OCI-LY3 (cell line): ENCODE data around the gene KLRK1.
"Not testable (repeated sequence)": the region's sequence is repeated elsewhere in the genome, so short reads cannot be mapped to it uniquely, and the experiment has no call there.

ENCODE experiments used
- H2AFZ ChIP-seq: fragments of 200-600, 300-600 bp; shearing (Covaris generic); 2 replicates; pipeline ENCODE4 v1.6.0; 2014; ENCODE audit warnings: antibody characterized with exemption, low read depth, low read length
- H3K27ac ChIP-seq: fragments of 200-600, 300-600 bp; sonication (generic); 2 replicates; pipeline ENCODE4 v1.5.1; 2014; ENCODE audit warnings: mild to moderate bottlenecking, low read length, moderate library complexity, mixed read lengths
- H3K27me3 ChIP-seq: fragments of 200-600, 300-600 bp; sonication (generic); 2 replicates; pipeline ENCODE4 v1.6.1; 2014; ENCODE audit warnings: low read depth, low read length, mixed read lengths
- H3K36me3 ChIP-seq: fragments of 200-600, 300-600 bp; sonication (generic); replicated peaks from 2 replicates; pipeline ENCODE3; 2014; ENCODE audit warnings: low read depth, low read length, mixed read lengths
- H3K4me1 ChIP-seq: fragments of 300-600, 200-600 bp; sonication (generic); 2 replicates; pipeline ENCODE4 v1.6.1; 2014; ENCODE audit warnings: low read length, mixed read lengths
- H3K4me2 ChIP-seq: fragments of 200-600, 300-600 bp; sonication (generic); 2 replicates; pipeline ENCODE4 v1.6.1; 2014; ENCODE audit warnings: low read length, mixed read lengths
- H3K4me3 ChIP-seq: fragments of 300-600, 200-600 bp; sonication (generic); 2 replicates; pipeline ENCODE4 v1.5.1; 2014; ENCODE audit warnings: antibody characterized with exemption, mild to moderate bottlenecking, low read length, moderate library complexity
- H3K79me2 ChIP-seq: fragments of 300-600, 200-600 bp; shearing (Covaris generic); 2 replicates; pipeline ENCODE4 v1.6.1; 2014; ENCODE audit warnings: mild to moderate bottlenecking, low read length, mixed read lengths
- H3K9ac ChIP-seq: fragments of 300-600, 200-600 bp; shearing (Covaris generic); 2 replicates; pipeline ENCODE4 v1.6.0; 2014; ENCODE audit warnings: mild to moderate bottlenecking, low read length, moderate library complexity
- H3K9me3 ChIP-seq: fragments of 200-600, 300-600 bp; shearing (Covaris generic); 2 replicates; pipeline ENCODE4 v1.6.1; 2014; ENCODE audit warnings: low read length, mixed read lengths; ENCODE audit not compliant: insufficient read depth
- H4K20me1 ChIP-seq: fragments of 200-600, 300-600 bp; sonication (generic); 2 replicates; pipeline ENCODE4 v1.6.1; 2016; ENCODE audit warnings: low read length, mixed read lengths; ENCODE audit not compliant: insufficient read depth
- EZH2phosphoT487 ChIP-seq: fragments of 200-600 bp; shearing (Covaris generic); IDR thresholded peaks from 2 replicates; pipeline ENCODE4 v1.6.1; 2018; ENCODE audit warnings: antibody characterized with exemption, mixed run types, low read depth
- TF ChIP-seq, protein P1 (sequence below): fragments of 200-600, 300-600 bp; sonication (generic); IDR thresholded peaks from 2 replicates; pipeline ENCODE4 v1.5.1; 2014; ENCODE audit warnings: antibody characterized with exemption, low read length, low read depth

Gene KLRK1

GRCh38 chr12:10389904-10390303, at the start of gene KLRK1:
KLRK1 (minus strand) TSS chr12:10390041; CDS start chr12:10388810, 1,231 bp downstream.
- Histone ChIP-seq H2AFZ (no peak within 1 kb of the TSS), H3K36me3 (no peaks in the 10 kb centered on the region), H3K4me2 (no peak within 1 kb of the TSS), H3K4me1 (peaks cover 33% of the 10 kb centered on the region), H3K9me3 (no peaks in the 10 kb centered on the region), H3K79me2 (no peaks in the 10 kb centered on the region), H3K27me3 (no peaks in the 10 kb centered on the region), H3K9ac (no peak within 1 kb of the TSS), H4K20me1 (no peaks in the 10 kb centered on the region), H3K4me3 (no peak within 1 kb of the TSS), H3K27ac (no peak within 1 kb of the TSS)
- TF ChIP-seq, protein P1, sequence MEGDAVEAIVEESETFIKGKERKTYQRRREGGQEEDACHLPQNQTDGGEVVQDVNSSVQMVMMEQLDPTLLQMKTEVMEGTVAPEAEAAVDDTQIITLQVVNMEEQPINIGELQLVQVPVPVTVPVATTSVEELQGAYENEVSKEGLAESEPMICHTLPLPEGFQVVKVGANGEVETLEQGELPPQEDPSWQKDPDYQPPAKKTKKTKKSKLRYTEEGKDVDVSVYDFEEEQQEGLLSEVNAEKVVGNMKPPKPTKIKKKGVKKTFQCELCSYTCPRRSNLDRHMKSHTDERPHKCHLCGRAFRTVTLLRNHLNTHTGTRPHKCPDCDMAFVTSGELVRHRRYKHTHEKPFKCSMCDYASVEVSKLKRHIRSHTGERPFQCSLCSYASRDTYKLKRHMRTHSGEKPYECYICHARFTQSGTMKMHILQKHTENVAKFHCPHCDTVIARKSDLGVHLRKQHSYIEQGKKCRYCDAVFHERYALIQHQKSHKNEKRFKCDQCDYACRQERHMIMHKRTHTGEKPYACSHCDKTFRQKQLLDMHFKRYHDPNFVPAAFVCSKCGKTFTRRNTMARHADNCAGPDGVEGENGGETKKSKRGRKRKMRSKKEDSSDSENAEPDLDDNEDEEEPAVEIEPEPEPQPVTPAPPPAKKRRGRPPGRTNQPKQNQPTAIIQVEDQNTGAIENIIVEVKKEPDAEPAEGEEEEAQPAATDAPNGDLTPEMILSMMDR: no peak
- no peak for TF ChIP-seq EZH2phosphoT487

- not testable (repeated sequence) for H3K9me3 ChIP-seq, H3K4me1 ChIP-seq, H3K36me3 ChIP-seq, H3K79me2 ChIP-seq, H2AFZ ChIP-seq, H3K4me2 ChIP-seq, H3K27ac ChIP-seq, H3K9ac ChIP-seq, H4K20me1 ChIP-seq, H3K27me3 ChIP-seq, H3K4me3 ChIP-seq
Observed at GRCh38 chr12:10437601-10438000, 47.8 kb upstream of the KLRK1 start.

- H3K27ac ChIP-seq, H3K4me2 ChIP-seq, H3K79me2 ChIP-seq, H4K20me1 ChIP-seq, H3K4me1 ChIP-seq, H3K9ac ChIP-seq, H3K9me3 ChIP-seq, H3K4me3 ChIP-seq, H3K36me3 ChIP-seq, H3K27me3 ChIP-seq, H2AFZ ChIP-seq: not testable (repeated sequence)
Observed at GRCh38 chr12:10435816-10436215, 46.0 kb upstream of the KLRK1 start, which contains the start of gene KLRC2. KLRC2 (minus strand) TSS chr12:10436010; CDS start chr12:10435986, 24 bp downstream.

DNA sequence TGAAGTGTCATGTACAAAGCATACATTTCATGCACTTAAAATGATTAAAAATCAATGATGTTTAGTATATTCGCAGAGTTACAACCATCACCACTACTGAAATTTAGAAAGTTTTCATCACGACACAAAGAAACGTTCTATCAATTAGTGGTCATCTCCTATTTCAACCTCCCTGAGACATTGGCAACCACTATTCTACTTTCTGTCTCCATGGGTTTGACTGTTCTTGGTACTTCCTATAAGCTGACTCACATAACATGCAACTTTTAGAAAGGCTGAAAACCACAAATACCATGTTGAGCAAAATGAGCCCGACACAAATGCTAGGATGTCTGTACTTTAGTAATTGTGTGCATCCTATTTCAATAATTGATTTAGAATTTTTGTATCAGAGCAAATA, 40.8 kb upstream of the KLRK1 start:
- H2AFZ ChIP-seq, H4K20me1 ChIP-seq, H3K79me2 ChIP-seq, H3K4me2 ChIP-seq, H3K4me1 ChIP-seq, H3K4me3 ChIP-seq, H3K36me3 ChIP-seq, H3K9me3 ChIP-seq, H3K9ac ChIP-seq, H3K27ac ChIP-seq, H3K27me3 ChIP-seq: not testable (repeated sequence)

DNA sequence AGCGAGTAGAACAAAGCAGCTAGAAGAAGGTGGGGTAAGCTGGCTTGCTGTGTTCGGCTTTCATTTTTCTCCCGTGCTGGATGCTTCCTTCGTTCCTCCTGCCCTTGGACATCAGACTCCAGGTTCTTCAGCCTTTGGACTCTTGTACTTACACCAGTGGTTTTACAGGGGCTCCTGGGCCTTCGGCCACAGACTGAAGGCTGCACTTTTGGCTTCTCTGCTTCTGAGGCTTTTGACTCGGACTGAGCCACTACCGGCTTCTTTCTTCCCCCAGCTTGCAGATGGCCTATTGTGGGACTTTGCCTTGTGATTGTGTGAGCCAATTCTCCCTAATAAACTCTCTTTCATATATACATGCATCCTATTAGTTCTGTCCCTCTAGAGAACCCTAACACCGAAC, 36.1 kb upstream of the KLRK1 start:
- not testable (repeated sequence) for H2AFZ ChIP-seq, H3K79me2 ChIP-seq, H3K9me3 ChIP-seq, H3K36me3 ChIP-seq, H3K27ac ChIP-seq, H3K27me3 ChIP-seq, H3K9ac ChIP-seq, H3K4me1 ChIP-seq, H4K20me1 ChIP-seq, H3K4me2 ChIP-seq, H3K4me3 ChIP-seq

GRCh38 chr12:10424260-10424899, 34.5 kb upstream of the KLRK1 start:
- H3K4me2 ChIP-seq, H3K9ac ChIP-seq, H3K79me2 ChIP-seq, H4K20me1 ChIP-seq, H3K27ac ChIP-seq, H3K27me3 ChIP-seq, H3K4me1 ChIP-seq, H2AFZ ChIP-seq, H3K36me3 ChIP-seq, H3K4me3 ChIP-seq, H3K9me3 ChIP-seq: not testable (repeated sequence)

GRCh38 chr12:10422159-10422558, 32.3 kb upstream of the KLRK1 start:
- H3K9ac ChIP-seq: not testable (repeated sequence)

DNA sequence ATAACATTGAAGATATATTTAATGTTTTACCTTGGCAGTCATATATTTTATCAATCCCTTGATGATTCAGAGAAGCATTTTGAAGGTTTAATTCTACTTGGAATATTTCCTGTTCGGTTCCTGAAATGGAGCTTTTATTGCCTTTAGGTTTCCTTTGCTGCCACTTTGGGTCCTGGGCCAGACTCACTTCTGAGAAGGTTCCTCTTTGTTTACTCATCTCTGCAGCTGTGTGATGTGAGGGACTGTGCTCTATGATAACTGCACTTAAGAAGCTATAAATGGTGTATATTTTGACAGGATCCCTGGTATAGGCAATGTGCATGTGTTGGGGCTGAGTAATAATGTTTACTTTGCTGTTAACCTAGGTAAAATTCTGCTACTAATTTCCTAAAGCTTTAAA, 30.5 kb upstream of the KLRK1 start, which contains the start of gene KLRC3:
KLRC3 (minus strand) TSS at position 262 of the 400 bp plus-strand sequence; CDS start at position 217, 45 bp downstream.
- H3K9me3 ChIP-seq, H3K27ac ChIP-seq, H2AFZ ChIP-seq, H3K36me3 ChIP-seq, H3K4me1 ChIP-seq, H3K4me2 ChIP-seq, H3K79me2 ChIP-seq, H3K4me3 ChIP-seq, H3K9ac ChIP-seq, H3K27me3 ChIP-seq, H4K20me1 ChIP-seq: not testable (repeated sequence)

More at GRCh38 chr12:10422159-10422558, 32.3 kb upstream of the KLRK1 start:
- H3K36me3 ChIP-seq, H3K27ac ChIP-seq, H4K20me1 ChIP-seq, H3K27me3 ChIP-seq, H3K9me3 ChIP-seq, H3K4me1 ChIP-seq, H3K79me2 ChIP-seq, H2AFZ ChIP-seq, H3K4me2 ChIP-seq, H3K4me3 ChIP-seq: not testable (repeated sequence)
